ENCODE measurements around the gene POLE. TPM values are rescaled to one million over a fixed set of nuclear protein-coding genes. Genes with fewer than 3 reads are reported as not detected.

The POLE gene
- total and polyA plus RNA-seq, 2 of the 4 experiments (the other 2 are of a cell fraction) = 17.2 to 20.7 TPM

- H3K9me1 ChIP-seq (ENCODE audit: insufficient read depth, low read length) = no peaks in the 10 kb centered on the region
- no peak overlapping the region for H4K8ac ChIP-seq (ENCODE audit: low read depth in 2 of 2, low read length in 2 of 2)
- H3K18ac ChIP-seq (ENCODE audit: low read depth, low read length) = no peak overlapping the region
- no peaks in the 10 kb centered on the region for H3K79me1 ChIP-seq (ENCODE audit: low read depth in 1 of 2, low read length in 2 of 2)
- intact Hi-C loops (cut with micrococcal nuclease) (no loop called here), in situ Hi-C loops (cut with MboI; ENCODE audit: low sequenced_read_pairs) (no loop called here), dilution Hi-C loops (cut with HindIII; ENCODE audit: low sequenced_read_pairs, unreplicated experiment) (no loop called here)
- CTCF ChIA-PET = no interaction called here
- H2AK9ac ChIP-seq (replicated peaks; ENCODE audit: low read depth, low read length, poor library complexity) = peak overlapping the region; percentile 37
- H3K36me3 ChIP-seq (ENCODE audit: control insufficient read depth, insufficient read depth, low read length) = peaks cover 58% of the 10 kb centered on the region
- no peak overlapping the region for H3K23ac ChIP-seq (ENCODE audit: low read depth, low read length)
- no peak overlapping the region for H2AK5ac ChIP-seq (ENCODE audit: low read depth, low read length)
- no peak overlapping the region for H3K4me3 ChIP-seq (ENCODE audit: insufficient read depth, low read depth, low read length)
- no peaks in the 10 kb centered on the region for H3K27me3 ChIP-seq (ENCODE audit: control insufficient read depth, insufficient read depth, low read length)
- no peak overlapping the region for H3K4ac ChIP-seq (ENCODE audit: low read depth, low read length)
- ATAC-seq (ENCODE audit: low read depth) = no peak
- H3K14ac ChIP-seq (replicated peaks; ENCODE audit: low read depth, low read length) = no peak overlapping the region; the same call in 1 of the 2 replicates
- H2BK20ac ChIP-seq (ENCODE audit: low read depth, low read length) = no peak overlapping the region
- no peak for DNase-seq
- H2BK5ac ChIP-seq (ENCODE audit: low read depth, low read length, poor library complexity, severe bottlenecking) = no peak overlapping the region
- no peak overlapping the region for H3K27ac ChIP-seq (ENCODE audit: insufficient read depth, low read length)
- H2BK15ac ChIP-seq (ENCODE audit: low read depth, low read length) = no peak overlapping the region
- no peak overlapping the region for H3K56ac ChIP-seq (ENCODE audit: extremely low read depth, insufficient read depth, low read length)
- no peak overlapping the region for H2AFZ ChIP-seq (replicated peaks; ENCODE audit: low read length, poor library complexity)
- H3K4me2 ChIP-seq (ENCODE audit: low read depth, low read length) = no peak overlapping the region
- POLR2A ChIA-PET (ENCODE audit: unreplicated experiment) = no interaction called here
- BruUV-seq (replicated peaks) = no TSS peak
- no peak overlapping the region for H4K5ac ChIP-seq (ENCODE audit: low read depth, low read length)
- TF ChIP-seq CEBPB (IDR thresholded peaks at IDR 0.05; ENCODE audit: low read depth, low read length) (no peak), POLR2A (IDR thresholded peaks at IDR 0.05; ENCODE audit: low read depth, low read length) (no peak), NFE2L2 (IDR thresholded peaks at IDR 0.05; ENCODE audit: low read depth, low read length) (no peak), FOS (IDR thresholded peaks at IDR 0.05; ENCODE audit: low read depth, low read length) (no peak), RCOR1 (IDR thresholded peaks at IDR 0.05; ENCODE audit: insufficient replicate concordance, low read length) (no peak), CHD1 (IDR thresholded peaks at IDR 0.05; ENCODE audit: low read depth, low read length) (no peak), USF2 (IDR thresholded peaks at IDR 0.05; ENCODE audit: low read depth, low read length) (no peak), RFX5 (IDR thresholded peaks at IDR 0.05; ENCODE audit: low read depth, low read length) (no peak), CTCF (conservative IDR thresholded peaks at IDR 0.05; ENCODE audit: low read depth, low read length) (no peak), SMC3 (IDR thresholded peaks at IDR 0.05; ENCODE audit: low read depth, low read length) (no peak), MXI1 (IDR thresholded peaks at IDR 0.05; ENCODE audit: borderline replicate concordance, low read depth, low read length) (no peak), MAZ (IDR thresholded peaks at IDR 0.05; ENCODE audit: borderline replicate concordance, low read depth, low read length) (no peak), BHLHE40 (IDR thresholded peaks at IDR 0.05; ENCODE audit: low read depth, low read length) (no peak), RAD21 (IDR thresholded peaks at IDR 0.05; ENCODE audit: low read length) (no peak)
- H3K9ac ChIP-seq (ENCODE audit: low read depth, low read length) = no peak overlapping the region
- H2BK120ac ChIP-seq (ENCODE audit: low read depth, low read length) = no peak overlapping the region
- H4K91ac ChIP-seq (ENCODE audit: insufficient read depth, low read depth, low read length) = no peak overlapping the region
- no peaks in the 10 kb centered on the region for H3K4me1 ChIP-seq (ENCODE audit: control insufficient read depth, insufficient read depth, low read length)
- H4K20me1 ChIP-seq (ENCODE audit: insufficient read depth, low read length) = no peaks in the 10 kb centered on the region; the same call in 1 of the 2 replicates
- H3K9me3 ChIP-seq (ENCODE audit: control insufficient read depth, insufficient read depth, low read length) = no peaks in the 10 kb centered on the region
- WGBS, 2 experiments (ENCODE audit: extremely low coverage in 2 of 2, insufficient read length in 1 of 2) = 86% methylated on average over 9 of the region's 21 CpGs; no CpG with 5 or more reads in 1 of the 2 experiments
Observed at GRCh38 chr12:132664206-132665148, 22.7 kb downstream of the POLE start.

Measured in IMR-90 (cell line).